DMS53 (cell line): ENCODE measurements around the gene NAALADL1.
"Not testable (repeated sequence)": the region's sequence is repeated elsewhere in the genome, so short reads cannot be mapped to it uniquely, and the experiment has no call there.

Experiments used
- DNase-seq: peaks from one replicate; lab custom pipeline; 2025; lab: John Stamatoyannopoulos, UW

The NAALADL1 gene

DNA sequence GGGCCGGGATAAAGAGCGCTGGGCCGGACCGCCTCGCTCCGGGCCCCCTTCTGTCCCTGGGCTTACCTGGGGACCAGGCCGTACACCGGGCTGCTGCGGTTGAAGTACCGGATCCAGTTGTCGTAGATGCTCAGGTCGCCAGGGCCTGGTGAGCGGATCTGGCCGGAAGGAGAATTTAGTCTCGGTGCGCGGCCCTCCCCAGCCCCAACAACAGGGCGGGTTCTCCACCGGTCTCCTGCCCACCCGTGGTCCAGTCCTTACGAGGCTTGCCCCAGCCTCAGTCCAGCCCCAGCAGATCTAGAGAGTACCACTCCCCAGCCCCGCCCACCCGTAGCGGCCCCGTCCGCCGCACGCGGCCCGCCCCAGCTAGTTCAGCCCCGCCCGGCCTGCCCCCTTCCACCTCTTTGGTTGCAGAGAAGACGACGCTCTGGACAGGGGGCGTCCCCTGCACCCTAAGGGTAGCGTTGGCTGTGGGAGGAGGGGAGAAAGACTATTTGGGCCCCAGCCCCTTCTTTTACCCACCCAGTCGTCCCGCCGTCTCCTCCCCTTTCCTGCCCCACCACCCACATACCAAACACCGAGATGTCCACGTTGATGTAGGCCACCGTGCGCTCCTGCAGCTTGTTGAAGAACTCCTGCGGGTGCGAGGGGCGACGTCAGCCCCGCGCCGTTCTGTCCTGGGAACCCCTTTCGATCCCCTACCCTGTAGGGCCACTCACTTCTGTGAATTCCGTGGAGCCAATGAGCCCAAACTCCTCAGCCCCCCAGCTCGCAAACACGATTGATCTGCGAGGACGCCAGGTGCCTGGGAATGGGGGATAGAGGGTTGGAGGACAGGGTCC is 10.6 kb downstream of the NAALADL1 start:
- no peak for DNase-seq

DNA sequence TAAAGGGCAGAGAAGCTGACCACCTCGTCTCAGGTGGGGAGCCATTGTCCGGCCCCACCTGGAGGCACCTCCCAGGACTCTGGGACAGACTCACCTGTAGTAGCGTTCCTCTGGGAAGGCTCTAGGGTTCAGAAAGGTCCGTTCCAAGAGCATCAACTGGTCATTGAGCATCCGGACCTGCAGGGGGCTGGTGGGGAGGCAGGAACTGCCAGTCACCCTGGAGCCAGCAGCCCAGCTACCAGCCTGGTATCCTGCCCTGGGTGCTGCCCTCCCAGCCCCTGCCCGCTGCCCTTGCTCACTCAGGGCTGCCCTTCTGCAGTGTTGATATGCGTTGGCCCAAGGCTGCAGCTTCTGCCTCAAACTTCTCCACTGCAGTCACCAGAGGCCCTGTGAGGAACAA is 12.6 kb downstream of the NAALADL1 start:
- DNase-seq: no peak

DNA sequence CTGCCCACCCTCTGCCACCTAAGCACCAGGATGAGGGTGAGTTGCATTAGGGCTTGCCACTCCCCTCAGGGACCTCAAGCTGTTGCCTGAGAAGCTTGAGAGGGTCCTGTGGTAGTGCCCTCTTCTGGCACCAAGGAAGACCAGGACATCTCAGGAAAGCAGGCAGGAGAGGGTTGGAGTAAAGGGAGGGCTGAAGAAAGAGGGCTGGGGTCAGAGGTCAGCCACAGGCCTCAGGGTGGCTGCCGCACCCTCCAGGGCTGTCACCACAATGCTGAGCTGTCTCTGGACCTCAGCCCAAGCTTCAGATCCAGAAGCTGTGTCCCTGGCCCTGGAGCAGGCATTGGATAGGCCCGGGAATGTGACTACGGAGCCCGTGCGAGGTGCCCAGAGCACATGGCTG is 13.3 kb downstream of the NAALADL1 start:
- no peak for DNase-seq

DNA sequence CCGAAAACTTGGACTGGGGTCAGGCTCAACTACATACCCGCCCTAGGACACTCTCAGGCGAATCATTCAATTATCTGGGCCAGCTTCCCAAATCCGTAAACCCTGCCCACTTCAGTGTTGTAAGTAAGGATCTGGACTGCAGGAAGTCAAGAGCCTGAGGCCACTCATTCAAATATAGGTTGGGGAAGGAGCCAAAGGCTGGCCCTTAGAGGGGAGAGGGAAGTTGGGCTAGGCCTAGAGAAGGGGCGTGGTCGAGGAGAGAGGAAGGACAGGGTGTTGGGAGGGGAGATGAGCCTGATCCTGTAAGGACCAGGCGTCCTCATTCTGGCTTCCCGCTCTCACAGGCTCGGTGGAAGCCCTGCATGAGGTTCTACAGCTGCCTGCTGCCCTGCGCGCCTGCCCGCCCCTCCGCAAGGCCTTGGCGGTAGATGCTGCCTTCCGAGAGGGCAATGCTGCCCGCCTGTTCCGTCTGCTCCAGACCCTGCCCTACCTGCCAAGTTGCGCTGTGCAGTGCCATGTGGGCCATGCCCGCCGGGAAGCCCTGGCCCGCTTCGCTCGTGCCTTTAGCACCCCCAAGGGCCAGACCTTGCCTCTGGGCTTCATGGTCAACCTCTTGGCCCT is 14.4 kb downstream of the NAALADL1 start:
- no peak for DNase-seq

DNA sequence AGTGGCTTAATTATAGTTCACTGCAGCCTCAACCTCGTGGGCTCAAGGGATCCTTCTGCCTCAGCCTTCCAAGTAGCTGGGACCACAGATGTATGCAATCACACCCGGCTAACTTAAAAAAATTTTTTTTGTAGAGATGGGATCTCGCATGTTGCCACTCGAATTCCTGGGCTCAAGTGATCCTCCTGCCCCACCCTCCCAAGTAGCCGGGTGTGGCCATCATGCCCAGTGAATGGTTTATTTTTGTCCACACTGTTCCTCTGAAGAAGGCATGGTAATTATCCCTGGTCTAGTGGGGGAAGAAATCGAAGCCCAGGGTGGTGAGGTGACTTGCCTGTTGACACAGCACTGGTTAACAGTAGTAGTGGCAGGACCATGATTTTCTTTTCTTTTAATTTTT is 15.5 kb downstream of the NAALADL1 start:
- no peak for DNase-seq

GRCh38 chr11:65040847-65041622 is 17.3 kb downstream of the NAALADL1 start, which contains the start of gene SAC3D1:
Gene SAC3D1 (plus strand): TSS chr11:65041210. CDS start chr11:65041293, 83 bp downstream.
- peak; percentile 98 for DNase-seq

DNA sequence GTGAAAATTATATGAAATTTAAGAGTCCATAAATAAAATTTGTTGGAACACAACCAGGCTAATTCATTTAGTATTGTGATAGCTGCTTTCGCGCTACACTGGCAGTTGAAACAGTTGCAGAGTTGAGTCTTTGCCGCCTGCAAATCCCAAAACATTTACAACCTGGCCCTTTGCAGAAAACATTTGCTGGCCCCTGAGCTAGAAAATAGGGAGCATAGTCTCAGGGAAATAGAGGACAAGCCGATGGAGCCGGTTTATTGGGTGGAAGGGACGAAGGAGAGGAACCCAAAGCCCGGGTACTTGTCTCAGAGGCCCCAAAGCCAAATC is 17.9 kb downstream of the NAALADL1 start:
- DNase-seq: no peak

DNA sequence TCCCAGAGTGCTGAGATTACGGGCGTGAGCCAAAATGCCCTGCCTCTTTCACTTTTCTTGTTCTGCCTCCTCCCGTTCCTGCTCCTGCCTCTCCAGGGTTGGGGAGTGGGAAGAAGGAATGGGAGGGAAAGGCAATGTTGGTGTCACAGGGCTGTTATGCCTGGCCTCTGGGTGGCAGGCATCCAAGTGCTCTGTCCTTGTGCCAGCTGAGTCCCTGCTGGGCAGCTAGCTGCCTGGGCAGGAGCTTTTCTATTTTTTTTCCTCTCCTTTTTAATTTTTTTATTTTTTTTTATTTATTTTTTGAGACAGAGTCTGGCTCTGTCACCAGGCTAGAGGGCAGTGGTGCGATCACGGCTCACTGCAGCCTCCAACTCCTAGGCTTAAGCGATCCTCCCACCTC is 21.4 kb downstream of the NAALADL1 start:
- DNase-seq: no peak

- no peak for DNase-seq
These were observed 22.8 kb downstream of the NAALADL1 start for GRCh38 chr11:65035579-65035978.

- no peak for DNase-seq
These were observed 23.9 kb downstream of the NAALADL1 start for GRCh38 chr11:65034423-65034822.

- no peak for DNase-seq
These were observed 26.1 kb downstream of the NAALADL1 start for GRCh38 chr11:65032216-65032615.

DNA sequence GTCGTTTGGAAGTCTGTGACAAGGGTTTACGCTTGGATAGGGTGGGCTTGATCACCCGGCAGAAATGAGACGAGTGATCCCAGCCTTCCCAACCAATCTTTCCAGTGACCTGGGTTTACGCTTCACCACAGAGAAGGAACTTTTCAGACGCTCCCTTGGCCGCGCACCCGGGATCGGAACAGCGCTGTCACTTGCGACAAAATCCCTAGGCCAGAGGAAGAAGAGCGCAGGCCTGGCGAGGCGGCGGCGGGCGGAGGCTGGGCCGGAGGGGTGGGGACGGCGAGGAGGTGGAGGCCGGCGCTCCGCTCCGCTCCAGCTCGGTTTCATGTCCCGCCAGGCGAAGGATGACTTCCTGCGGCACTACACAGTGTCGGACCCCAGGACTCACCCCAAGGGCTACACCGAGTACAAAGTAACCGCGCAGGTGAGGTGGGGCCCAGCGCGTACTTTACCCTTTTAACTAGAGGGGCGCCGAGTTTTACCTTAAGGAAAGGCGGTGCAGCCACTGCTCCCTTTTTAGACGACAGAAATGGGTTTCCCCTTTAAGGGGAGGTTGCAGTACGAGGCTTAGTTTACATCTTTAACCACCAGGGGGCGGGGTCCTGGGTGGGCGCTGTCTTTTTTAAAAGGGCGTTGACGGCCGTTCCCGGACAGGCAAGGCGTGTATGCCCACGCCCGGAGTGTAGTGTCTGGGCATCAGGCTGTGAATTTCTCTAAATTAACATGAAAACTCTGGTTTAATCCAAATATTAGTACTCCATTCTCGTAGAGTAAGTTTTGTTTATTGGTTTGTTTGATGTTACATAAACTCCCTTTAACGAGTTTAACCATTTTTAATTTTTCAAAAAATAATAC is 30.9 kb downstream of the NAALADL1 start, which contains the start of gene SNX15:
SNX15 (plus strand) TSS at position 227 of the 855 bp plus-strand sequence; CDS start at position 326, 99 bp downstream.
- DNase-seq: peak; percentile 99

GRCh38 chr11:65026810-65027209 is 31.5 kb downstream of the NAALADL1 start:
- peak; percentile 73 for DNase-seq

DNA sequence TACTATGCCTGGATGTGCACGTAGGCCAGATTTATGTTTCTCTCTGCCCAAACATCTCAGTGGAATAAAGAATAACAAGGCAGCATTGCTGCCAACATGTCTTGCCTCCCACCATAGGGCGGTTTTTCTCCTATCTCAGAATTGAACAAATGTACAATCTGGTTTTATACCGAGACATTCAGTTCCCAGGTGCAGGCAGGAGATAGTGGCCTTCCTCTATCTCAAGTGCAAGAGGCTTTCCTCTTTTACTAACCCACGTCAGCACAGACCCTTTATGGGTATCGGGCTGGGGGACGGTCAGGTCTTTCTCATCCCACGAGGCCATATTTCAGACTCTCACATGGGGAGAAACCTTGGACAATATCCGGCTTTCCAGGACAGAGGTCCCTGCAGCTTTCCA is 34.9 kb downstream of the NAALADL1 start:
- not testable (repeated sequence) for DNase-seq

DNA sequence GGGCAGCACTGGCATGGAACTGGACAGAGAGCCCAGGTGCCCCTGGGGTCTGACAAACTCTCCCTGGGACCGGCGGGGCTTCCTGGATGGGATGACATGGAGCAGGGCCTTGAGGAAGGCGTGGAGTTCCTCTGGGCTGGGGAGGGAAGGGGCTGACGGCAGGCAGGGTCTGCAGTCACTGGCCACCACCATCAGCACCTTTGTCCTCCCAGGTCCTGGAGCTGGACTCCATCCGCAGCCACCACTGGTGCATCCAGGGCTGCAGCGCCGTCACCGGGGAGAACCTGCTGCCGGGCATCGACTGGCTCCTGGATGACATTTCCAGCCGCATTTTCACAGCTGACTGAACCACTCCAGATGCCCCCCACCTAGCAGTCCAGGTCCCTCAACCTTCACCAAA is 36.8 kb downstream of the NAALADL1 start:
- DNase-seq: no peak

DNA sequence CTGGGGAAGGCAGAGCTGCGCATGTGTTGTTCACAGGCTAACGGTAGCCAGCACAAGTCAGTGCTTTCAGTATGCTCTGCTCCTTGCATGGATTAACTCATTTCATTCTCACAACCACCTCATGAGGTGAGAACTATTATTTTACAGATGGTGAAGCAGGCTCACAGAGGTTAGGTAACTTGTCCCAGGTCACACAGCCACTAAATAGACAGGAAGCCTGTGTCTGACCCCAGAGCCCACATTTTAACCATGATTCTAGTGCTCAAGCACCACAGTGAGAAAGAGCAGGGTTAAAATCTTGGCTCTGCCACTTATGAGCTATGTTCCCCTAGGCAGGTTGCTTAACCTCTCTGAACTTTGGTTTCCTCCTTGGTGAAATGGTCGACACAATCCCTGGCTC is 37.4 kb downstream of the NAALADL1 start:
- no peak for DNase-seq

DNA sequence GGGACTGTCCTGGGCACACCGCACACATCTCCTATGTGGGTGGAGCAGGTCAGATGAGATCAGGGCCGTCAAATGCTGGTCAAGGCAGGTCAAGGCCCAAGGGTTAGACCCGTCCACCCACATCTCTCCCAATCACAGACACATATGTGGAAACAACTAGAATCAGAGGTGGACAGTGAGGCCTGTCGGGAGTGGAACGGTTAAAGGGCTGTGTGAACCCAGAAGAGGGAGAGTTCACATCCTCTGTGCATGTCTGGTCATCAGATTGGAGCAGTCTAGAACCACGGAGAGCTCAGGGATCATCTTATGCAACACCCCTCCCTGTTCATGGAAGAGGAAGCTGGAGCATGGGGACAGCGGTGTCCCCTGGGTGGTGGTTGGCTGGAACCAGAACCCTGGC is 38.5 kb downstream of the NAALADL1 start:
- no peak for DNase-seq

DNA sequence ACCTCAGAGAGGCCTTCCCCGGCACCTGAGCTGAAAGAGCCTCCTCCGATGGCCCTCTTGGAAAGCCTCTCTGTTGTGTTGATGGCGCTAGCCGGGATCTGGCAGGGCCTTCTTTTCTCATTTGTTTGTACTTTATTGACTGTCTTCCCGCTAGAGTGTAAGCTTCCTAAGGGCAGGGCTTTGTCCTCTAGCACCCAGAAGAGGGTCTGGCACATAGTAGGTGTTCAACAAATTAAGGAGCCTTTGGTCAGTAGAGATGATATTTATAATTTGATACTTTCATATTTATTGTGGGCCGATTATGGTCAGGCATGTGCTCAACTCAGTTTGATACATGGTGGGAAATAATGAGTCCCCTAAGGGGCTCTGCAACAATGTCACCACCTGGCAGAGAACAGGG is 40.4 kb downstream of the NAALADL1 start:
- no peak for DNase-seq

DNA sequence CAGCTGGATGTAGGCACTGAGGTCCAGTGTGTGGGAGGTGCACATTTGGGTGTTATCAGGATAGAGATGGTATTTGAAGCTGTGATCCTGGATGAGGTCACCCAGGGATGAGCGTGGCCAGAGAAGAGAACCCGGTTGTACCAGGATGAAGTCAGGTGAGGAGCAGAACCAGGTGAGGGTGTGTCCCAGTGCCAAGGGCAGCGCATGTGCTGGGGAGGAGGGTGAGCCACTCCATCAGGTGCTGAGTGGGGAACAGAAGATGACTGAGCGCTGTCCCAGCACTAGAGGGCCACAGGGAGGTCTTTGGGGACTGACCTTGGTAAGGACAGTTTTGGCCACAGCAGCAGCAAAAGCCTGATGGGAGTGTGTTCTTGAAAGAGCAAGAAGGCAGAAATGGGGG is 41.6 kb downstream of the NAALADL1 start:
- no peak for DNase-seq

DNA sequence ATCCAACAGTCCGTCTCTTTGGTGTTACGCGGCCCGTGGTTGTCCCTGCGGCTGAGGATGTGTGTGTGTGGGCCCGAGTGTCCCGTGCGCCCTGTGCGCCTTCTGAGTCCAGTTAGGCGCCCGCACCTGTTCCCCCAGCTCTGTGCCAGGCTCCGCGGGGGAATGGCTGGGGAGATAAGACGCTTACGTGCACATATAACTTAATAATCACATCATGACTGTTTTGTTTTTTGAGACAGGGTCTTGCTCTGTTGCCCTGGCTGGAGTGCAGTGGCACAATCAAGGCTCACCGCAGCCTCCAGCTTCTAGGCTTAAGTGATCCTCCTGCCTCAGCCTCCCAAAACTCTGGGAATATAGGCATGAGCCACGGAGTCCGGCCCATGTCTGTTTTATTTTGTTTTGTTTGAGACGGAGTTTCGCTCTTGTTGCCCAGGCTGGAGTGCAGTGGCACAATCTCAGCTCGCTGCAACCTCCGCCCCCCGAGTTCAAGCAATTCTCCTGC is 43.6 kb downstream of the NAALADL1 start:
- DNase-seq: no peak

DNA sequence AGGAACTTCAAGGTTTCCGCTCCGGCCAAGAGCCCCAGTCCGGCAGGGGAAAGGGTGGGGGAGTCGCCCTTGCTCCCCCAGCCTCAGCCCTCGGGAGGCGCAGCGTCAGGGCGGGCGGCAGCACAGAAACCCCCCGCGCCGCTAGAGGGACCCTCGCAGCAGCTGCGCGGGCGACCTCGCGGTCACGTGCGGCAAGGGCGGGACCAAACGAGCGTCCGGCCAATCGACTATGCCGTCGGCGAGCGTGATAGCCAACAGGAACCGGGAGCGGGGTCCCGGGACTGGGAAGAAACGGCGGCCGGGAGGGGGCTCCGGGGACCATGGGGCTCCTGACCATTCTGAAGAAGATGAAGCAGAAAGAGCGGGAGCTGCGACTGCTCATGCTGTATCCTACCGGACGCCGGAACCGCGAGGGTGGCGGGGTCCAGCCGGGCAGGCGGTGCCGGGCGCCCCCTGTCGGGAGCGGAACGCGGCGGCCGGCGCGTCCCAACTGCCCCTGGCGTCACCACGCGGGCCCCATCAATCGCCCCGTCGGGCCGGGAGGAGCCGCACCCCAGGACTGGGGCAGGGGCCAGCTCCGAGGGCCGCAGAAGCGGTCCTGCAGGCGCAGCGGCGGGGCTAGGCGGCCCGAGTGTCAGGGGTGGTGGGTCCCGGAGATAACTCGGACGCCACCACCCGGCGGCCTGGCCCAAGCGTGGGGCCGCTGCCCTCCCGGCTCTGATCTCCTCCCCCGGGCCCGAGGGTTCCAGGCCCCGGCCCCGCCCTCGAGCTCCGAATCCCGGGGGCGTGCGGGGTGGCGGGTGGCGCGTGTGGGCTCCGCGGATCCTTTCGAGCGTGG is 44.2 kb downstream of the NAALADL1 start, which contains the start of gene ARL2:
ARL2 (plus strand) TSS at position 273 of the 838 bp plus-strand sequence; CDS start at position 321, 48 bp downstream.
- peak; percentile 91 for DNase-seq
